Stimulated activated CD8-positive, alpha-beta memory T cell treated with anti-CD3 and anti-CD28 coated beads, Interleukin-7, amount 100 ng/mL, for 24 hours (primary cell): ENCODE data around the gene MAML3.

Source experiments
- DNase-seq: peaks from one replicate; pipeline ENCODE4 v3.0.0-alpha.2; 2020; ENCODE audit warnings: low read depth

The MAML3 gene

DNA sequence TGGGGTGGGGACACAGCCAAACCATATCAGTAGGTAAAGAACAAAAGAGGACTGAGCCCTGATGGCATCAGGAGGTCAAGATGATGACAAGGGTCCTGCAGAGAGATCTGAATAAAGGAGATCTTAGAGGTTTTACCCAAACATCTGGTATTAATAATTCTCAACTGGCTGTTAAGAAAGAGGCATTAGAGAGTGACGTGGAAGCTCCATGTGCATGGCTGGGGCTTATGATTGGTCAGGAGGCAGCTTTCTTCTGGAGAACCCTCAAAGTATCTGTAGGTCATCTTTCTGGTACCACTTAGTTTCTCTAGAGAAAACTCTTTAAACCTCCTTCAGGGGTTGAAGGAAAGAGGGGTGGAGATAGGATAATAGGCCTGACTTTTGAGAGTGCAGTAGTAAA, 469.6 kb downstream of the MAML3 start:
- DNase-seq = no peak

DNA sequence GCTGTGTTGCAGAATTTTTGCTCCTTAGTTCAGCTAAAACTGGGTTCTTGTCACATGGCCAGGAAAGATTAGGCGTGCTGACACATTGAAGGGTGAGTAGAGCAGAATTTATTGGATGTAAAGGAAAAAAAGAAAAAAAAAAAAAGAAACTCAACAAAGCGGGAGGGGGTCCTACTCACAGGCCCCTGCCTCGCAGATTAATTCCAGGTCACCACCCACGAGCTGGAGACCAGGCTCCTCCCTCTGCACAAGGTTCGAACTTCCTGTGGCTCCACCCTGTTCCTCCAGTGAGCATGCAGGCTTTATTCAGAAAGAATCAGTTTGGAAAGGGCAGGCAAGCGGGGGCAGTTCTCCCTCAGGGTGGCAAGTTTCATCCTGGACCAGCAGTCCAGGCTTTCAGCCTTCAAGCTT, 471.2 kb downstream of the MAML3 start:
- DNase-seq = no peak

DNA sequence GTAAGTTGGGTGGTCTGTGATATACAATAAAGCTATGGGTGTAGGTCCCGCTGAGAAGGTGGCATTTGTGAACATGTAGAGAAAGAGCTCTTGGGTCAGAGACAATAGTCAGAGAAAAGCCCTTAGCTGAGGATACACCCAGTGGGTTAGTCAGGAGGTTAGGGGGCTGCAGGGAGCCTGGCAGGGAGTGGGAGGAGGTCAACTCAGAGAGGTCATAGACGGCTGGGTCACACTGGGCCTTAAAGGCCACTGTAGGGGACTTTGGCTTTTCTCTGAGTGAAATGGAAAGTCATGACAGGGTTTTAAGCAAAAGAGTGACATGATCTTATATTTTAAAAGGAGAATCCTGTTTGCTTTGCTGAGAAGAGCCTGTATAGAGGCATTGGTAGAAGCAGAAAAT, 471.7 kb downstream of the MAML3 start:
- no peak for DNase-seq

DNA sequence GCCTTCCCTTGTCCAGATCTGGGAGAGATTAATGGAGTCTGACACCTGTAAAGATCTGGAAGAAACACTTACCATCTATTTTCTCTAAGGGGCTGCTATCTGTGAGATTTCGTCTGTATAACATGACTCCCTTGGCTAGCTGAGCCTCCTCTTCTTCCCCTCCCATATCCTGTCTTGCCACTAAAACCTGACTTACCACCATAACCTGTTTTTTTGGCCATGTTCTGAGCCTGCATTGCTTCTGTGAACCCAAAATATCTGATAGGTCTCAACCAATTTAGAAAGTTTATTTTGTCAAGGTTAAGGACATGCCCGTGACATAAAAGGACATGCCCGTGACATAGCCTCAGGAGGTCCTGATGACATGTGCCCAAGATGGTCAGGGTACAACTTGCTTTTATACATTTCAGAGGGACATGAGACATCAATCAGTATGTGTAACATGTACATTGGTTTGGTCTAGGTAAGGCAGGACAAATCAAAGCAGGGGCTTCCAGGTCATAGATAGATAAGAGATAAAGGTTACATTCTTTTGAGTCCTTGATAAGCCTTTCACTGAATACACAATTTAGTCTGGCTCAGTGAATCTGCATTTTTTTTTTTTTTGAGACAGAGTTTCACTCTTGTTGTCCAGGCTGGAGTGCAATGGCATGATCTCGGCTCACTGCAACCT, 476.9 kb downstream of the MAML3 start:
- DNase-seq = no peak

DNA sequence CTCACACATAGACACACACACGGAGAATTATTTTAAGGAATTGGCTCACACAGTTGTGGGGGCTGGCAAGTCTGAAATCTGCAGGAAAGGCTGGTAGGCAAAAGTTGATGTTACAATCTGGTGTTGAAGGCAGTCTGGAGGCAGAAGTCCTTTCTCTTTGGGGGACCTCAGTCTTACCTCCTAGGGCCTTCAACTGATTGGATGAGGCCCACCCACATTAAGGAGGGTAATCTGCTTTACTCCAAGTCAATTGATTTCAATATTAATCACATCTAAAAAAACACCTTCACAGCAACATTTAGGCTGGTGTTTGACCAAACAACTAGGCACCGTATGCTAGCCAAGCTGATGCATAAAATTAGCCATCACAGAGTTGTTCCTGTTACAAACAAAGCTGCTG, 477.6 kb downstream of the MAML3 start:
- DNase-seq = no peak

DNA sequence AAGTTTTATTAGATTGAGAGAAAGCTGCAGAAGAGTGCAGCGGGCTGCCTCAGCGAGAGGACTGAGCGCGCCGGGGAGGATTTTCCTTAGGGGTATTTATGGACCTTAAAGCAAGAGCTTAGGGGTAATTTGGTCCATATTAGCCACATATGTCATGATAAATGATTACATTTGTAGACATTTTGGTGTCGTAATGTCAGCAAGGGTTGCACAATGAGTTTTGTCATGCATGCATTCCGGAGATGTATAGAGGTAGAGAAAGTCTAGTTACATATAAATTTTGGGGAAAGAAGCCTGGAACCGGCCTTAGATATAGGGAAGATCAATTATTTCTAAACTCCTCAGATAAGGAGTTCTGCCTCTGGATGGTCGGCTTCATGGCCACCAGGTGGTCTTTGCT, 478.3 kb downstream of the MAML3 start:
- no peak for DNase-seq

GRCh38 chr4:139674875-139675550, 479.0 kb downstream of the MAML3 start:
- DNase-seq = no peak

DNA sequence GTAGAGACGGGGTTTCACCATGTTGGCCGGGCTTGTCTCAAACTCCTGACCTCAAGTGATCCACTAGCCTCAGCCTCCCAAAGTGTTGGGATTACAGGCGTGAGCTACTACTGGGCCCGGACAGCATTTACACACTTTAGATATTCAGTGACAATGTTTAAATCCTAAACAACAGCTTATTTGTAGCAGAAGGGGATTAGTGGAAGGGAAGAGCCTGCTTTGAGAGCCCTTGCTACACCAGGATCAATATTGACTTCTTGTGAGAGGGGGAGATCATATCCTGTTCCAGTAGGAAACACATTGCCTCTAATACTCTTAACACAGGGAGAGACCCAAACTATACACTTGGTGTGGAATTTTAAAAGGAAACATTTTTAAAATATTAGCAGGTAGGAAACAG, 481.3 kb downstream of the MAML3 start:
- no peak for DNase-seq

- no peak for DNase-seq
Observed at GRCh38 chr4:139672215-139672614, 481.8 kb downstream of the MAML3 start.

DNA sequence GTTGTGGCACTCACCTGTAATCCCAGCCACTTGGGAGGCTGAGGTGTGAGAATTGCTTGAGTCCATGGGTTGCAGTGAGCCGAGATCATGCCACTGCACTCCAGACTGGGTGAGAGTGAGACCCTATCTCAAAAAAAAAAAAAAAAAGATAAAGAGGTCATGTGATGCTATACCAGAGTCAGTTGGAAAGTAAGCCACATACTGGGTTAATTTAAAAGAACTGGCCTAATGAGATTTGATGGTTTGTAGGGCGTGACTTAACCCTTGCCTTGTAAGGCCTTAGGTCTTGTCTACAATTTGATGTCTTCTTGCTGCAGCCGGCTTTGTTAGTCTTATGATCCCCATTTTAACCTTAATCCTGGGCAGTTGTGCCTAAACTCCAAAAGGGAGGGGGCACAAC, 483.2 kb downstream of the MAML3 start:
- no peak for DNase-seq

DNA sequence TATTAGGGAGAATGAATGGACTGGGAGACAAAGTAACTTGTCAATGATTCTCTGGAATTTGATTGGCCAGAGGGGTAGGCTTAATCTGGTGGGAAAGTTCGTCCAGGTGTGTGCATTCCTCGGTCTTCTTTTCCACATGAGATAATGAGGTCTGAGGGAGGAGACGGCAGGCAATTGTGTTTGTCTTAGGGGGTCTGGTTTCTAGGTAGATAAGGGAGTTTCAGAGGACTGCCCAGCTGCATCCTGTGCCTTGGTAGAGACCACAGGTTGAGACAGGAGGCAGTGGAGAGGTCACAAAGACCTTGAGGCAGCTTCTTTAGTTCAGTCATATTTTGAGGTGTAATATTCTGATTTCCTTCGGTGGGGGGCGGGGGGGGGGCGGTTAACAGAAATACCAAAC, 484.1 kb downstream of the MAML3 start:
- DNase-seq = no peak

DNA sequence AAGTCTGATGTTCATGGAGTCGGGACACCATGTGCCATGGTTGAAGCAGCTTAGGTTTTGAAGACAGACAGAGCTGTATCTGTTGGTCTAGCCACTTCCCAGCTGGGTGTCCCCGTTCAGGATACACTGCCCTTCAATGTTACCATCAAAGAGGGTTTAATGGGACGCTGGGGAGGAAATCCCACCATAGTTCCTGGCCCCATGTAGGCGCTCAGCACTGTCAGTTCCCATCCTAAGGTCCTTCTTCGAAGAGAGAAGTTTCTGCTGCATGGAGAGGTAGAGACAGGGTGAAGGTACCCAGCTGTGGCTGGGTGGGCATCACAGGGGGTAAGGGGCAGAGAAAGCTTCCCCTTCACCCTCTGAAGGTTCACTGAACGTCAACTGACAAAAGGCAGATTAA, 484.6 kb downstream of the MAML3 start:
- no peak for DNase-seq

GRCh38 chr4:139668658-139669201, 485.3 kb downstream of the MAML3 start:
- DNase-seq = no peak

DNA sequence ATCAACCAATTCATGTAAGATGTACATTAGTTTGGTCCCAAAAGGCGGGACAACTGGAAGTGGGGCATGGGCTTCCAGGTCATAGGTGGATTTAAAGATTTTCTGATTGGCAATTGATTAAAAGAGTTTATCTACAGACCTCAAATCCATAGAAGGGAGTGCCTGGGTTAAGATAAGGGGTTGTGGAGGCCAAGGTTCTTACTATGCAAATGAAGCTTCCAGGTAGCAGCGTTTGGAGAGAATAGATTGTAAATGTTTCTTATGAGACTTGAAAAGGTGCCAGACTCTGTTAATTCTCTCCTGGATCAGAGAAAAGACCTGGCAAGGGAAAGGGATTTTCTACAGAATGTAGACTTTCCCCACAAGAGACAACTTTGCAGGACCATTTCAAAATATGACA, 485.9 kb downstream of the MAML3 start:
- DNase-seq = no peak
